Measurements from ENCODE around the gene SLC9A3. TPM values are rescaled to one million over a fixed set of nuclear protein-coding genes. Genes with fewer than 3 reads are reported as not detected.

The SLC9A3 gene
- total RNA-seq, 1 experiment from 2014 or later: 3.6 TPM

GRCh38 chr5:432201-432927 lies 91.9 kb downstream of the SLC9A3 start:
- no peaks in the 10 kb centered on the region for H3K27me3 ChIP-seq
- no peak for DNase-seq
- H3K36me3 ChIP-seq: peaks cover 30% of the 10 kb centered on the region

DNA sequence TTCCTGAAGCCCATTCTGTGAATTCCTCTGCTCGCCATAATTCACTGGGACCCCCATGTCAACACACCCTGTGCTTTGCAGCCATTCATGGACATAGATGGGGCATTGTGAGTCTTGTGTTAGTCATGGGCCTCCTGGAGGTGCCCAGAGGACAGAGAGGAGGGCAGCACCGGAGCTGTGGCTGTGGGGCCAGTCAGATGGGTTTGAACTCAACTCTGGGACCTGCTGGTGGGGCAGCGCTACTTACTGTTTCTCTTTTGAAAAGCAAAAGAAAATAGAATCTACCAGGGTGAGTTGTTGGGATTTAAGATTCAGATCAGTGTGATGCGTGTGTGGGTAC lies 92.6 kb downstream of the SLC9A3 start:
- H3K4me3 ChIP-seq: no peak overlapping the region
- H3K36me3 ChIP-seq: peaks cover 32% of the 10 kb centered on the region
- DNase-seq: no peak
- H3K9me3 ChIP-seq: no peaks in the 10 kb centered on the region
- no peaks in the 10 kb centered on the region for H3K27me3 ChIP-seq

More at GRCh38 chr5:432201-432927, 91.9 kb downstream of the SLC9A3 start:
- Histone ChIP-seq H3K9me3 (no peaks in the 10 kb centered on the region), H3K4me3 (no peak overlapping the region)

GRCh38 chr5:431001-431710 lies 93.1 kb downstream of the SLC9A3 start:
- DNase-seq: peak; percentile 36
- H3K36me3 ChIP-seq: peaks cover 32% of the 10 kb centered on the region
- H3K27me3 ChIP-seq: no peaks in the 10 kb centered on the region
- no peak overlapping the region for H3K4me3 ChIP-seq
- H3K9me3 ChIP-seq: no peaks in the 10 kb centered on the region

GRCh38 chr5:430214-430925 lies 93.9 kb downstream of the SLC9A3 start:
- H3K27me3 ChIP-seq: no peaks in the 10 kb centered on the region
- DNase-seq: no peak

GRCh38 chr5:429453-430188 lies 94.6 kb downstream of the SLC9A3 start:
- Histone ChIP-seq H3K36me3 (peaks cover 41% of the 10 kb centered on the region), H3K27me3 (no peaks in the 10 kb centered on the region), H3K4me3 (no peak overlapping the region), H3K9me3 (no peaks in the 10 kb centered on the region)
- DNase-seq: no peak

More at GRCh38 chr5:430214-430925, 93.9 kb downstream of the SLC9A3 start:
- Histone ChIP-seq H3K9me3 (no peaks in the 10 kb centered on the region), H3K4me3 (no peak overlapping the region), H3K36me3 (peaks cover 34% of the 10 kb centered on the region)

DNA sequence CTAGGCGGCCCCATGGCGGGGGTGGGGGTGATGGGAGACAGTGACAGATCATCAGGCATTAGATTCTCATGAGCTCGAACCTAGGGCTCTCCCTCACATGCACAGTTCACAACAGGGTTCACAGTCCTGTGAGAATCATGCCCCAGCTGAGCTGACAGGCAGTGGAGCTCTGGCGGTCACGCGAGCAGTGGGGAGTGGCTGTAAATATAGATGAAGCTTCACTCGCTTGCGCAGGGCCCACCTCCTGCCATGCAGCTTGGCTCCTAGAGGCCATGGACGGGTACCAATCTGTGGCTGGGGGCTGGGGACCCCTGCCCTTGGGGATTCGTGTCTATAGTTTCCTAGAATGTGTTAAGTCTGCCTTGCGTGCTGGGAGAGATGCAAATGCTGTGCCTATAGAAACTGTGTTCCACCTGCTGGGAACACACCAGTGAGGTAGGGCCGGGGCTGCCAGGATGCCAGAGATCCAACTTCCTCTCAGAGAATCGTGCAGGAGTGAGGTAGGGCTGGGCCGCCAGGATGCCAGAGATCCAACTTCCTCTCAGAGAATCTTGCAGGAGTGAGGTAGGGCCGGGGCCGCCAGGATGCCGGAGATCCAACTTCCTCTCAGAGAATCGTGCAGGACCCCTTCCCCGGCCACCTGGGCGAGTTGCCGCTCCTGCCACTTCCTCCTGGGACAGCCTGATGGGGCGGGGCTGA lies 95.3 kb downstream of the SLC9A3 start:
- peaks cover 42% of the 10 kb centered on the region for H3K36me3 ChIP-seq
- no peak for DNase-seq

GRCh38 chr5:428219-428618 lies 96.0 kb downstream of the SLC9A3 start:
- Histone ChIP-seq H3K36me3 (peaks cover 42% of the 10 kb centered on the region), H3K9me3 (no peaks in the 10 kb centered on the region), H3K27me3 (no peaks in the 10 kb centered on the region), H3K4me3 (no peak overlapping the region)
- DNase-seq: no peak

More for the DNA sequence above, 95.3 kb downstream of the SLC9A3 start:
- no peaks in the 10 kb centered on the region for H3K27me3 ChIP-seq
- H3K9me3 ChIP-seq: no peaks in the 10 kb centered on the region
- H3K4me3 ChIP-seq: no peak overlapping the region

DNA sequence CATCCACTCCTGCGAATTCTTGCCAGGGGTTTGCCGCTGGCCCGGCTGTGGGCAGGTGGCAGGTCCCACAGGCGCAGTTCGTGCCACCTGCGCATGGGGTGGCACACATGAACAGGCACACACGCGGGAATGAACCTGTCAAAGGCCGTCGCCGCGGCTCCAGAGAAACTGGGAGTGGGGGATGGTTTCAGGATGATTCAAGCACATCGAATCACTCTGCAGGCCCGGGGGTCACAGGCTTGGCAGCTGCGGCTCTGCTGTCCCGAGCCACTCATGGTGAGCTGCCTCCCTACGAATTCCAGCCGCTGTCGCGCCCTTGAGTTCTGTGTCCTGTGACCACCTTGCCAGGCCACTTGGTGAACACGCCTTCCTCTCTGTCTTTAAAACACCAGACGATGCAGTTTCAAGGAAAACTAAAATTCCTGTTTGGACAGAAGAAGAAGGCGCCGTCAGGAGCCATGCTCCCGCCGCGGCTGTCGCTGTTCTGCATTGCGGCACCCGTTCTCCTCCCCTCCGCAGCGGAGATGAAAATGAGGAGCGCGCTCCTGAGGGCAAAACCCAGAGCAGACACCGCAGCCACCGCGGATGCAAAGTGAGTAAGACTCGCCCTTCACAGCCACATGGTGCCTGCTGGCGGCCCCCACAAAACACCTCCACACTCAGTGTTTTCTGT lies 96.7 kb downstream of the SLC9A3 start:
- no peaks in the 10 kb centered on the region for H3K27me3 ChIP-seq
- no peak overlapping the region for H3K4me3 ChIP-seq
- no peaks in the 10 kb centered on the region for H3K9me3 ChIP-seq
- H3K36me3 ChIP-seq: peaks cover 44% of the 10 kb centered on the region
- no peak for DNase-seq

DNA sequence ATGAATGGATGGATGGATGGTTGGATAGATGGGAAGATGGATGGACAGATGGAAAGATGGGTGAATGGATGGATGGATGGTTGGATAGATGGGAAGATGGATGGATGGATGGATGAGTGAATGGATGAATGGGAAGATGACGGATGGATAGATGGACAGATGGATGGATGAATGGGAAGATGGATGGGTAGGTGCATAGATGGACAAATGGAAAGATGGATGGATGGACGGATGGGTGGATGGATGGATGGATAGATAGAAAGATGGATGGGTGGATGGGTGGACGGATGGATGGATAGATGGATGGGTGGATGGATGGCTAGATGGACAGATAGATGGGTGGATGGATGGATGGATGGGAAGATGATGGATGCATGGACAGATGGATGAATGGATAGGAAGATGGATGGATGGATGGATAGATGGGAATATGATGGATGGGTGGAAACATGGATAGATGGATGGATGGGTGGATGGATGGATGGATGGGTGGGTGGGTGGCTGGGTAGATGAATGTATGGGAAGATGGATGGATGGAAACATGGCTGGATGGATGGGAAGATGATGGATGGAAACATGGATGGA lies 97.8 kb downstream of the SLC9A3 start:
- Histone ChIP-seq H3K4me3 (no peak overlapping the region), H3K36me3 (peaks cover 39% of the 10 kb centered on the region), H3K27me3 (no peaks in the 10 kb centered on the region), H3K9me3 (no peaks in the 10 kb centered on the region)
- no peak for DNase-seq

DNA sequence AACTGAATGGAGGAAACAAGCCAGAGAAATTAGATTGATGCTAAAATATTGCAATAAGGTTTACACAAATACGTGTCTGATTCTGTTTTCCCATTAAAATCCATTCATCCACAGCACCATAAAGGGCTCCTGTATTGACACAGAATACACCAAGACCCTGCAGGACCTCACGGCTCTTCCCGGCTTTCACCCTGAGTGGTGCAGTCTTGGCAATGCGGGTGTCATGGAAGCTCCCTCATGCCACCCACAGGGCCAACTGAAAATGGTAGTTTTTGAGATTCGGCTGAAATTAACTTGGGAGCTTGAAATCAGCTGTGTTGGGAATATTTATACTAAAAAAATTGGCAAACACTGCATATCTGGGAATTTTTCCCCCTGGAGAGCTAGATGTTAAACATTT lies 98.5 kb downstream of the SLC9A3 start:
- Histone ChIP-seq H3K9me3 (no peaks in the 10 kb centered on the region), H3K4me3 (no peak overlapping the region), H3K36me3 (peaks cover 33% of the 10 kb centered on the region), H3K27me3 (no peaks in the 10 kb centered on the region)
- DNase-seq: no peak

- no peak for DNase-seq
- H3K36me3 ChIP-seq: peaks cover 27% of the 10 kb centered on the region
- H3K4me3 ChIP-seq: no peak overlapping the region
- H3K27me3 ChIP-seq: no peaks in the 10 kb centered on the region
- no peaks in the 10 kb centered on the region for H3K9me3 ChIP-seq
These were observed 99.7 kb downstream of the SLC9A3 start for GRCh38 chr5:424301-425110.

DNA sequence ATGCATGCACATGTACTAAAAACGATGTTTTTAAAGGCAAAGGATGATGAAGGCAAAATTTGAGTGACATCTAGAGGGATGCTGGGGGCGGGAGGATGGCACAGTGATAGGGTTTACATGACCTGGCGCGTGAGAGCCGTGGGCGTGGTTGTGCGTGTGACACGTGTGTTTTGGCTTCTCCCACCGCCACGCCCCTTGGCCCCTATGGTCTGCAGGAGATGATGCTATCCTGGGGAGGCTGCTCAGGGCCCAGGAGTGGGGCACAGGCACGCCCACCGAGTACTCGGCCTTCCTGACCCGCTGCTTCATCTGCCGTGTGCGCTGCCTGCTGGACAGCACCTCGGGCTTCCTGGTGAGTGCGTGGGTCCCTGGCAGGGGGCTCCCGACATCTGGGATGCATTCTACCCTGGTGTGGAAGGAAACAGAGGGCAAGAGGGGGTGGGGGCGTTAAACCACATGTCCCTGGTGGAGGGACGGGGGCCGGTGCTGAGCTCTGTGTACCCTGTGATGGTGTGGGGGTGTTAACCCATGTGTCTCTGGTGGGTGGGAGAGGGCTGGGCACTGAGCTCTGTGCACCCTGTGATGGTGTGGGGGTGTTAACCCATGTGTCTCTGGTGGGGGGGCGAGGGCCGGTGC lies 100.5 kb downstream of the SLC9A3 start:
- H3K9me3 ChIP-seq: no peaks in the 10 kb centered on the region
- H3K27me3 ChIP-seq: no peaks in the 10 kb centered on the region
- DNase-seq: no peak
- peaks cover 27% of the 10 kb centered on the region for H3K36me3 ChIP-seq
- H3K4me3 ChIP-seq: no peak overlapping the region

DNA sequence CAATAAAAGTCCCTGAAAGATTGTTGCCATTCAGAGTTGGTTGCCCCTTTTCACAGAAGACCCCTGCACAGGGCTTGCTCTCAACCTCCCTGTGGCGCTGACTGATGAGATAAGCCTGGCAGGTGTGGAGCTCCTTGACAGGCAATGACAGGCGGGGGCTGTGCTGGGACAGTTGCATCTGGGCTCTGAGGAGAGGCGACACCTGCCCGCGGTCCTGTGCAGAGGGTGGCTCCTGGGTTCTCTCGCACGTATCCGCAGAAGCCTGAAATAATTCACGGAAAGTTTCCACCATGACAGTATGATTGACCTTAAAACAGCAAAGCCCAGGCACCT lies 101.0 kb downstream of the SLC9A3 start:
- no peak overlapping the region for H3K4me3 ChIP-seq
- DNase-seq: no peak
- no peaks in the 10 kb centered on the region for H3K27me3 ChIP-seq
- no peaks in the 10 kb centered on the region for H3K9me3 ChIP-seq
- peaks cover 27% of the 10 kb centered on the region for H3K36me3 ChIP-seq

GRCh38 chr5:422323-423232 lies 101.7 kb downstream of the SLC9A3 start:
- H3K9me3 ChIP-seq: no peaks in the 10 kb centered on the region
- no peaks in the 10 kb centered on the region for H3K27me3 ChIP-seq
- no peak overlapping the region for H3K4me3 ChIP-seq
- no peak for DNase-seq
- peaks cover 23% of the 10 kb centered on the region for H3K36me3 ChIP-seq
